Keratinocyte (primary cell): ENCODE data around the gene PDRG1. TPM values are rescaled to one million over a fixed set of nuclear protein-coding genes. Genes with fewer than 3 reads are reported as not detected.

Experiments
- DNase-seq: peaks from one replicate; pipeline ENCODE4 v3.0.0-alpha.2; 2011; ENCODE audit warnings: low read depth, missing footprints, low spot score
- FAIRE-seq: peaks from 2 replicates; lab custom pipeline; 2011; peaks lifted over from hg19 to GRCh38; lab: Jason Lieb, UNC
- H2AFZ ChIP-seq: 2 replicates; pipeline ENCODE4 v1.6.0; 2012; ENCODE audit warnings: low read length, control low read depth, inconsistent platforms; ENCODE audit not compliant: control insufficient read depth
- H3K27ac ChIP-seq: 2 replicates; pipeline ENCODE4 v1.5.1; 2011; ENCODE audit warnings: low read length; ENCODE audit not compliant: control insufficient read depth, insufficient read depth
- H3K27me3 ChIP-seq: 3 replicates; pipeline ENCODE4 v1.6.0; 2011; ENCODE audit warnings: low read length; ENCODE audit not compliant: control insufficient read depth, insufficient read depth; ENCODE audit errors: extremely low read depth
- H3K36me3 ChIP-seq, 2 experiments: 2 replicates in 1 of 2; 3 replicates in 1 of 2; pipeline ENCODE4 v1.5.1; 2011; ENCODE audit warnings: low read length in 2 of 2, mild to moderate bottlenecking in 1 of 2; ENCODE audit not compliant: control insufficient read depth in 2 of 2, insufficient read depth in 2 of 2; ENCODE audit errors: extremely low read depth in 1 of 2
- H3K4me1 ChIP-seq: 3 replicates; pipeline ENCODE4 v1.5.1; 2011; ENCODE audit warnings: low read length; ENCODE audit not compliant: control insufficient read depth, insufficient read depth; ENCODE audit errors: extremely low read depth
- H3K4me2 ChIP-seq: 3 replicates; pipeline ENCODE4 v1.6.0; 2011; ENCODE audit warnings: low read depth, low read length; ENCODE audit not compliant: control insufficient read depth, insufficient read depth; ENCODE audit errors: extremely low read depth
- H3K4me3 ChIP-seq, 3 experiments: fragments of 200-600 bp in 1 of 3; sonication (generic) in 1 of 3; 2 replicates in 2 of 3; 3 replicates in 1 of 3; pipeline ENCODE4 v1.5.1; 2011 to 2016; ENCODE audit warnings: low read length in 3 of 3, mild to moderate bottlenecking in 3 of 3, control low read depth in 2 of 3, inconsistent platforms in 1 of 3, low read depth in 1 of 3, mixed read lengths in 1 of 3, mixed run types in 1 of 3, moderate library complexity in 1 of 3; ENCODE audit not compliant: control insufficient read depth in 2 of 3, insufficient read depth in 2 of 3; ENCODE audit errors: extremely low read depth in 1 of 3
- H3K79me2 ChIP-seq: 2 replicates; pipeline ENCODE4 v1.6.0; 2012; ENCODE audit warnings: low read length; ENCODE audit not compliant: control insufficient read depth, insufficient read depth
- H3K9ac ChIP-seq: 3 replicates; pipeline ENCODE4 v1.6.0; 2011; ENCODE audit warnings: low read length; ENCODE audit not compliant: control insufficient read depth, insufficient read depth; ENCODE audit errors: extremely low read depth
- H3K9me1 ChIP-seq: 3 replicates; pipeline ENCODE4 v1.6.0; 2011; ENCODE audit warnings: low read length; ENCODE audit not compliant: control insufficient read depth, insufficient read depth; ENCODE audit errors: extremely low read depth
- H3K9me3 ChIP-seq: 2 replicates; pipeline ENCODE4 v1.5.1; 2012; ENCODE audit warnings: low read depth, low read length; ENCODE audit not compliant: control insufficient read depth
- H4K20me1 ChIP-seq: 3 replicates; pipeline ENCODE4 v1.6.0; 2011; ENCODE audit warnings: low read length; ENCODE audit not compliant: control insufficient read depth, insufficient read depth; ENCODE audit errors: extremely low read depth
- EZH2 ChIP-seq: IDR thresholded peaks from one replicate; pipeline ENCODE4 v1.6.1; 2012; ENCODE audit warnings: inconsistent platforms, mild to moderate bottlenecking, low read length, moderate library complexity
- dilution Hi-C: fragments of 300-500 bp; cut with MboI; formaldehyde crosslinking; loops from one replicate; pipeline ENCODE4 v1.7.0; 2020; ENCODE audit warnings: low sequenced_read_pairs; ENCODE audit not compliant: extremely low pct_ligation_motif_present
- polyA plus RNA-seq, 5 experiments: library from polyadenylated mRNA; depleted of rRNA in 3 of 5; stranded (reverse) in 3 of 5; stranded (forward) in 1 of 5; unstranded in 1 of 5; fragments of >200 nt; gene quantifications; 1 replicate in 1 of 5; 2 replicates in 3 of 5; 3 replicates in 1 of 5; pipeline versions ENCODE4 v1.2.1 to v1.2.3, GENCODE V29; 2011 to 2012; ENCODE audit warnings: missing spikeins in 2 of 5, low read depth in 1 of 5, low replicate concordance in 1 of 5
- TF ChIP-seq, protein P1 (sequence below), 3 experiments: IDR thresholded peaks in 1 of 3; conservative IDR thresholded peaks in 1 of 3; optimal IDR thresholded peaks in 1 of 3; 2 replicates in 2 of 3; 3 replicates in 1 of 3; pipeline versions ENCODE3 to v1.5.1; 2011; ENCODE audit warnings: low read length in 3 of 3, mild to moderate bottlenecking in 3 of 3, moderate library complexity in 2 of 3, control low read depth in 1 of 3, inconsistent platforms in 1 of 3; ENCODE audit not compliant: insufficient read depth in 2 of 3; ENCODE audit errors: extremely low read depth in 1 of 3

PDRG1 gene
- polyA plus RNA-seq, 1 donor (not counting 4 experiments of a cell fraction or from before 2014, with no cell fraction given) = 15.3 TPM

DNA sequence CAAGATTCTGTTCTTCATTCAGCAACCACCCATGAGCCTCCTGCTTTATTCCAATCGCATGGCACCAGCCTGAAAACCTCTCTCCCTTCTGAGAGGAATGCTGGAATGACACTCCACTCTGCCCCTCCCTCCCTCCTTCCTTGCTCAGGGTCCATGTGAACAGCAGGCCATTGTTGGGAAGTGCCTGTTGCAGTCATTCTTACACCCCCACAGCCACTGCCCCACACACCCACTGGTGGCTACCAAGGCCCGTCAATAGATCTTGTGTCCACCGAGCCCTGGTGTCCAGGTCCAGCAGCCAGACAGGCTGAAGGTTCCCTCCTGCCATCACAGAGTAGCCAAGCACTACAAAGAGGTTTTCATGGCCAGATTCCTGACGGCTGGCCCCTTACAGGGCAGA lies 6.5 kb downstream of the PDRG1 start:
- Histone ChIP-seq H4K20me1 (no peaks in the 10 kb centered on the region), H3K79me2 (peaks cover 9% of the 10 kb centered on the region), H2AFZ (no peak overlapping the region), H3K27ac (no peak overlapping the region), H3K27me3 (no peaks in the 10 kb centered on the region), H3K9ac (no peak overlapping the region), H3K9me3 (no peaks in the 10 kb centered on the region), H3K4me2 (no peak overlapping the region), H3K9me1 (no peaks in the 10 kb centered on the region), H3K4me1 (peaks cover under 1% of the 10 kb centered on the region), H3K36me3 (peaks cover 15 to 41% of the 10 kb centered on the region in 2 experiments), H3K4me3 (no peak overlapping the region)
- FAIRE-seq (no peak), DNase-seq (no peak)
- dilution Hi-C loops = no loop called here
- no peak for TF ChIP-seq EZH2
- TF ChIP-seq, protein P1, sequence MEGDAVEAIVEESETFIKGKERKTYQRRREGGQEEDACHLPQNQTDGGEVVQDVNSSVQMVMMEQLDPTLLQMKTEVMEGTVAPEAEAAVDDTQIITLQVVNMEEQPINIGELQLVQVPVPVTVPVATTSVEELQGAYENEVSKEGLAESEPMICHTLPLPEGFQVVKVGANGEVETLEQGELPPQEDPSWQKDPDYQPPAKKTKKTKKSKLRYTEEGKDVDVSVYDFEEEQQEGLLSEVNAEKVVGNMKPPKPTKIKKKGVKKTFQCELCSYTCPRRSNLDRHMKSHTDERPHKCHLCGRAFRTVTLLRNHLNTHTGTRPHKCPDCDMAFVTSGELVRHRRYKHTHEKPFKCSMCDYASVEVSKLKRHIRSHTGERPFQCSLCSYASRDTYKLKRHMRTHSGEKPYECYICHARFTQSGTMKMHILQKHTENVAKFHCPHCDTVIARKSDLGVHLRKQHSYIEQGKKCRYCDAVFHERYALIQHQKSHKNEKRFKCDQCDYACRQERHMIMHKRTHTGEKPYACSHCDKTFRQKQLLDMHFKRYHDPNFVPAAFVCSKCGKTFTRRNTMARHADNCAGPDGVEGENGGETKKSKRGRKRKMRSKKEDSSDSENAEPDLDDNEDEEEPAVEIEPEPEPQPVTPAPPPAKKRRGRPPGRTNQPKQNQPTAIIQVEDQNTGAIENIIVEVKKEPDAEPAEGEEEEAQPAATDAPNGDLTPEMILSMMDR (optimal IDR thresholded peaks at IDR 0.05 in 1 of 3, IDR thresholded peaks at IDR 0.05 in 1 of 3, conservative IDR thresholded peaks at IDR 0.05 in 1 of 3; ENCODE audit: extremely low read depth in 1 of 3, insufficient read depth in 2 of 3, low read length in 3 of 3) = no peak

DNA sequence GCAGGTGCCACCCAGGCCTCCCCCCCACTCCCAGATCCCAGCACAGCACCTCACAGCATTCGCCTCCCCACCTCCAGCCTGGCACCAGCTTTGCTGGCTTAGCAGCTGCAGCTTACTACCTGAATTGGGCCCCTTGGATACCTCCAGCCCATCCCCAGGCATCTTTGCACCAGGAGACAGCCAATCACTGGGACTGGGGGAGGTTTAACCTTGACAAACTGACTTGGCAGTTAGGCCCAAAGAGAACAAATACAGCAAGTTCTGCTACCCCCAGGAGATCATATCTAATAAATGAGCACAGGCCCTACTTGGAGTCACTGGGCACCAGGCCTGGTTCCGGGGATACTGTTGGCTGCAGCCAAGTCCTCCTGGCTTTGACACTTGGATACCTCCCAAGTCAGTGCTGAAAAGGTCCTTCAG lies 8.8 kb downstream of the PDRG1 start:
- Histone ChIP-seq H3K4me3 (no peak overlapping the region), H3K27me3 (no peaks in the 10 kb centered on the region), H3K4me1 (no peaks in the 10 kb centered on the region), H2AFZ (no peak overlapping the region), H3K4me2 (no peak overlapping the region), H3K9ac (no peak overlapping the region), H3K9me1 (no peaks in the 10 kb centered on the region), H3K36me3 (peaks cover 12 to 33% of the 10 kb centered on the region in 2 experiments), H3K79me2 (no peaks in the 10 kb centered on the region), H4K20me1 (no peaks in the 10 kb centered on the region), H3K27ac (no peak overlapping the region), H3K9me3 (no peaks in the 10 kb centered on the region)
- DNase-seq (no peak), FAIRE-seq (no peak)
- no peak for TF ChIP-seq EZH2
- TF ChIP-seq, protein P1 (optimal IDR thresholded peaks at IDR 0.05 in 1 of 3, IDR thresholded peaks at IDR 0.05 in 1 of 3, conservative IDR thresholded peaks at IDR 0.05 in 1 of 3; ENCODE audit: extremely low read depth in 1 of 3, insufficient read depth in 2 of 3, low read length in 3 of 3) = no peak
- dilution Hi-C loops = no loop called here
